Epithelial cell of proximal tubule (primary cell): ENCODE measurements around the gene PLIN4. TPM values are rescaled to one million over a fixed set of nuclear protein-coding genes. Genes with fewer than 3 reads are reported as not detected.
"Not testable (repeated sequence)": the region's sequence is repeated elsewhere in the genome, so short reads cannot be mapped to it uniquely, and the experiment has no call there.

Experiments used
- DNase-seq: peaks from one replicate; pipeline ENCODE4 v3.0.0-alpha.2; 2011; ENCODE audit warnings: low read depth
- H3K4me3 ChIP-seq: 2 replicates; pipeline ENCODE4 v1.5.1; 2011; ENCODE audit warnings: low read depth, mild to moderate bottlenecking, low read length
- CTCF ChIP-seq: conservative IDR thresholded peaks from 2 replicates; pipeline ENCODE4 v1.5.1; 2012; ENCODE audit warnings: low read depth, mild to moderate bottlenecking, low read length
- total RNA-seq: library from RNA; depleted of rRNA; stranded (reverse); fragments of >200 nt; gene quantifications from 2 replicates; pipeline ENCODE4 v1.2.3, GENCODE V29; 2015

The PLIN4 gene
- total RNA-seq, 1 donor from 2014 or later, result not detected

- no peak for DNase-seq
- no peak for TF ChIP-seq CTCF
Observed at GRCh38 chr19:4529924-4530522, 11.7 kb upstream of the PLIN4 start.

GRCh38 chr19:4528843-4529242 is 10.6 kb upstream of the PLIN4 start:
- no peak for DNase-seq
- no peak overlapping the region for H3K4me3 ChIP-seq
- TF ChIP-seq CTCF, result no peak

More at GRCh38 chr19:4529924-4530522, 11.7 kb upstream of the PLIN4 start:
- no peak overlapping the region for H3K4me3 ChIP-seq

- not testable (repeated sequence) for DNase-seq, H3K4me3 ChIP-seq
Observed at GRCh38 chr19:4527377-4527776, 9.1 kb upstream of the PLIN4 start.

GRCh38 chr19:4525563-4526002 is 7.3 kb upstream of the PLIN4 start:
- no peak for TF ChIP-seq CTCF
- DNase-seq, result no peak
- H3K4me3 ChIP-seq, result no peak overlapping the region

- no peak overlapping the region for H3K4me3 ChIP-seq
- TF ChIP-seq CTCF, result peak; percentile 83
- DNase-seq, result no peak
Observed at GRCh38 chr19:4524808-4525562, 6.7 kb upstream of the PLIN4 start.

- peak; percentile 91 for TF ChIP-seq CTCF
- no peak for DNase-seq
- no peak overlapping the region for H3K4me3 ChIP-seq
Observed at GRCh38 chr19:4523306-4524110, 5.2 kb upstream of the PLIN4 start.

GRCh38 chr19:4522291-4523002 is 4.2 kb upstream of the PLIN4 start:
- DNase-seq, result no peak
- H3K4me3 ChIP-seq, result no peak overlapping the region
- TF ChIP-seq CTCF, result no peak
